H9 (cell line): Measurements from ENCODE around the gene ECSIT. TPM values are rescaled to one million over a fixed set of nuclear protein-coding genes. Genes with fewer than 3 reads are reported as not detected.

Experiments used
- DNase-seq: peaks from one replicate; pipeline ENCODE4 v3.0.0-alpha.2; 2017
- H2AFZ ChIP-seq: one replicate; pipeline ENCODE4 v1.6.1; 2013; ENCODE audit warnings: mild to moderate bottlenecking, low read length, control low read depth, moderate library complexity
- H2AK5ac ChIP-seq: 2 replicates; pipeline ENCODE4 v1.6.1; 2013; ENCODE audit warnings: low read length, control low read depth, mixed read lengths; ENCODE audit not compliant: insufficient read length
- H2BK120ac ChIP-seq: one replicate; pipeline ENCODE4 v1.6.1; 2013; ENCODE audit warnings: low read depth, mild to moderate bottlenecking, low read length, control low read depth, inconsistent platforms; ENCODE audit not compliant: poor library complexity, severe bottlenecking
- H2BK12ac ChIP-seq: 2 replicates; pipeline ENCODE4 v1.6.1; 2013; ENCODE audit warnings: low read length, control low read depth, mixed read lengths, low read depth; ENCODE audit not compliant: insufficient read length
- H2BK15ac ChIP-seq: 2 replicates; pipeline ENCODE4 v1.6.1; 2013; ENCODE audit warnings: low read depth, low read length, control low read depth
- H2BK20ac ChIP-seq: one replicate; pipeline ENCODE4 v1.6.1; 2013; ENCODE audit warnings: low read depth, mild to moderate bottlenecking, low read length, control low read depth, inconsistent platforms; ENCODE audit not compliant: poor library complexity, severe bottlenecking
- H2BK5ac ChIP-seq: 2 replicates; pipeline ENCODE4 v1.6.1; 2013; ENCODE audit warnings: low read length, control low read depth, mixed read lengths; ENCODE audit not compliant: insufficient read length
- H3K14ac ChIP-seq: 2 replicates; pipeline ENCODE4 v1.6.1; 2013; ENCODE audit warnings: low read length, control low read depth; ENCODE audit not compliant: insufficient read depth
- H3K18ac ChIP-seq: 2 replicates; pipeline ENCODE4 v1.6.1; 2013; ENCODE audit warnings: low read depth, mild to moderate bottlenecking, mixed read lengths, low read length, control low read depth; ENCODE audit not compliant: insufficient read length
- H3K23ac ChIP-seq: 2 replicates; pipeline ENCODE4 v1.6.1; 2013; ENCODE audit warnings: low read length, control low read depth, mixed read lengths, low read depth; ENCODE audit not compliant: insufficient read length
- H3K23me2 ChIP-seq: 2 replicates; pipeline ENCODE4 v1.6.1; 2013; ENCODE audit warnings: low read depth, mild to moderate bottlenecking, mixed read lengths, low read length, control low read depth; ENCODE audit not compliant: insufficient read length, poor library complexity, severe bottlenecking
- H3K27ac ChIP-seq: 2 replicates; pipeline ENCODE4 v1.5.1; 2013; ENCODE audit warnings: low read length, control low read depth, mixed read lengths, low read depth; ENCODE audit not compliant: insufficient read length
- H3K27me3 ChIP-seq: 2 replicates; pipeline ENCODE4 v1.6.1; 2013; ENCODE audit warnings: low read length, control low read depth, inconsistent platforms; ENCODE audit not compliant: insufficient read depth
- H3K4ac ChIP-seq: 2 replicates; pipeline ENCODE4 v1.6.1; 2013; ENCODE audit warnings: low read depth, mild to moderate bottlenecking, control low read depth, inconsistent platforms, low read length, moderate library complexity
- H3K4me1 ChIP-seq: 2 replicates; pipeline ENCODE4 v1.6.1; 2013; ENCODE audit warnings: low read length, control low read depth, inconsistent platforms; ENCODE audit not compliant: insufficient read depth
- H3K4me2 ChIP-seq: 2 replicates; pipeline ENCODE4 v1.6.1; 2013; ENCODE audit warnings: low read length, control low read depth, mixed read lengths; ENCODE audit not compliant: insufficient read length, insufficient read depth
- H3K56ac ChIP-seq: 2 replicates; pipeline ENCODE4 v1.6.1; 2013; ENCODE audit warnings: low read depth, mild to moderate bottlenecking, mixed read lengths, low read length, control low read depth; ENCODE audit not compliant: insufficient read length
- H3K79me1 ChIP-seq: 2 replicates; pipeline ENCODE4 v1.6.1; 2013; ENCODE audit warnings: low read depth, mild to moderate bottlenecking, moderate library complexity, low read length, control low read depth, inconsistent platforms; ENCODE audit not compliant: insufficient read depth, poor library complexity, severe bottlenecking
- H3K79me2 ChIP-seq: 2 replicates; pipeline ENCODE4 v1.6.1; 2013; ENCODE audit warnings: low read length, control low read depth, inconsistent platforms; ENCODE audit not compliant: insufficient read depth
- H3K9ac ChIP-seq: 2 replicates; pipeline ENCODE4 v1.6.1; 2013; ENCODE audit warnings: low read length, control low read depth, mixed read lengths; ENCODE audit not compliant: insufficient read length; ENCODE audit errors: extremely low read depth
- H3K9me3 ChIP-seq: one replicate; pipeline ENCODE4 v1.6.1; 2013; ENCODE audit warnings: low read depth, low read length, inconsistent platforms; ENCODE audit not compliant: control insufficient read depth
- H3T11ph ChIP-seq: one replicate; pipeline ENCODE4 v1.6.1; 2013; ENCODE audit warnings: mild to moderate bottlenecking, low read length, control low read depth, inconsistent platforms
- H4K20me1 ChIP-seq: one replicate; pipeline ENCODE4 v1.6.1; 2013; ENCODE audit not compliant: control insufficient read depth, insufficient read length, insufficient read depth
- H4K5ac ChIP-seq: 2 replicates; pipeline ENCODE4 v1.6.1; 2013; ENCODE audit warnings: low read depth, mild to moderate bottlenecking, mixed read lengths, low read length, control low read depth; ENCODE audit not compliant: insufficient read length
- H4K8ac ChIP-seq: replicated peaks from 2 replicates; pipeline ENCODE4 v1.6.1; 2013; ENCODE audit warnings: low read length, control low read depth, mixed read lengths, low read depth; ENCODE audit not compliant: insufficient read length
- H4K91ac ChIP-seq: 2 replicates; pipeline ENCODE4 v1.6.1; 2013; ENCODE audit warnings: low read depth, mild to moderate bottlenecking, moderate library complexity, mixed read lengths, low read length, control low read depth; ENCODE audit not compliant: insufficient read length
- H3K27ac Mint-ChIP-seq, 3 experiments: 2 replicates in 2 of 3; 3 replicates in 1 of 3; pipeline ENCODE4 v1.8.0; 2020 to 2021; ENCODE audit warnings: mixed read lengths in 3 of 3, mild to moderate bottlenecking in 1 of 3, moderate library complexity in 1 of 3
- H3K27me3 Mint-ChIP-seq: 2 replicates; pipeline ENCODE4 v1.8.0; 2021; ENCODE audit warnings: low read depth, mild to moderate bottlenecking, moderate library complexity, mixed read lengths
- H3K36me3 Mint-ChIP-seq, 3 experiments: 2 replicates in 2 of 3; 3 replicates in 1 of 3; pipeline ENCODE4 v1.8.0; 2020 to 2021; ENCODE audit warnings: low read depth in 3 of 3, mixed read lengths in 3 of 3; ENCODE audit not compliant: insufficient read depth in 1 of 3
- H3K4me1 Mint-ChIP-seq, 2 experiments: 2 replicates each; pipeline ENCODE4 v1.8.0; 2020; ENCODE audit warnings: mixed read lengths in 2 of 2
- H3K4me3 Mint-ChIP-seq, 2 experiments: 2 replicates in 1 of 2; 3 replicates in 1 of 2; pipeline ENCODE4 v1.8.0; 2020 to 2021; ENCODE audit warnings: mild to moderate bottlenecking in 2 of 2, mixed read lengths in 2 of 2, moderate library complexity in 1 of 2
- H3K9me3 Mint-ChIP-seq, 2 experiments: 2 replicates in 1 of 2; 3 replicates in 1 of 2; pipeline ENCODE4 v1.8.0; 2020; ENCODE audit warnings: mild to moderate bottlenecking in 2 of 2, mixed read lengths in 2 of 2, moderate library complexity in 1 of 2
- WGBS: extraction: QIAGEN DNeasy Blood & Tissue Kit; methylation state at CpG from one replicate; pipeline ENCODE4 v1.1.7; 2013; ENCODE audit warnings: missing lambda C conversion rate, low lambda C conversion rate, mixed read lengths; ENCODE audit not compliant: insufficient read length; ENCODE audit errors: extremely low coverage; 5-methylcytosine and 5-hydroxymethylcytosine counted together
- total RNA-seq: library from RNA; stranded (reverse); gene quantifications from 2 replicates; pipeline ENCODE4 v1.2.1, GENCODE V29; 2021
- TF ChIP-seq, protein P1 (sequence below): fragments of 200-600 bp; sonication (generic); conservative IDR thresholded peaks from 3 replicates; pipeline ENCODE4 v1.8.0; 2021; ENCODE audit warnings: antibody characterized with exemption, mild to moderate bottlenecking

ECSIT gene
- total RNA-seq, 1 experiment from 2014 or later: 42.4 TPM

DNA sequence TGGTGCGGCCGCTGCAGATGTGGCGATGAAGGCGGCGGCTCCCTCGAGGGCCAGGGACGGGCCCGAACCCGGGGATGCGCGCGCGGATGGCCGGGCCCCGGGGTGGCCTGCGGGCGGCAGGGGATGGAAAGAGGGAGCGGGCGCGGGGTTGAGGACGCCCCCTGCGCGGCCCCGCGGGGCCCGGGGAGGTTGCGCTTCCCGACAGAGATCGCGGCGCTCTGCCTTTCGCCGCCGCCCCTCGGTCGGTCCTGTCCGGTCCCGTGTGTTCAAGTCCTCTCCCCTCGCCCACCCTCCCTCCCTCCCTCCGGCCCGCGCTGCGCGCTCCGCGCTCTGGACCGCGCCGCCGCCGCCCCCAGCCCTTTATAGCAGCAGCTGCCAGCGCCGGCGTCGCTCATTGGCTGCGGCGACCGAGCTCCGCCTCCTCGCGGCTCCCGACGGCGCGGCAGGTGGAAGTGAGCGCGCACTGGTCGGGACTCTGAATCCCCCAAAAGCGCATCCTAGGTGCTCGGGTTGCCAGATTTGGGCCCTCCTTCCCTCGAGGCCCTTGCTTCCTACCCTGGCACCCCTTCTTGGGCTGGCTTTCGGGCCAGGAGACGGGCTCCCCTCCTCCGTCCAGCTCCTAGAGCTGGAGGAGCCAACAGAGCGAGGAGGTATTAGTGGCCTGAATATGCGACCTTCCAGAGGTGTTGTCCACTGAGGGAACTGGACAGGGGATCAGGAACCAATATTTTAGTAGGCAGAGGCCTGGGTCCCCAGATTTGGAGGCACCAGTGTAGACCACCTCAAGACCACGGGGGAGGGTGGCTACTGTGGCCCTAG, 48.0 kb downstream of the ECSIT start, which contains the start of gene ELAVL3:
ELAVL3 (minus strand) TSS at position 332 of the 819 bp plus-strand sequence. CDS start 438 bp downstream, outside the sequence.
- Histone ChIP-seq H3K4me1 (no peaks in the 10 kb centered on the region), H3K9me3 (no peaks in the 10 kb centered on the region), H2AFZ (no peak within 1 kb of the TSS), H2AK5ac (no peak within 1 kb of the TSS), H3K56ac (no peak within 1 kb of the TSS), H3K14ac (no peak within 1 kb of the TSS), H3K9ac (no peak within 1 kb of the TSS), H3T11ph (no peak within 1 kb of the TSS), H3K27ac (no peak within 1 kb of the TSS), H3K4me2 (peak within 1 kb of the TSS; percentile 28), H2BK20ac (no peak within 1 kb of the TSS), H3K23ac (no peak within 1 kb of the TSS), H3K27me3 (peaks cover 12% of the 10 kb centered on the region; the same call in 1 of the 2 replicates), H3K79me2 (no peaks in the 10 kb centered on the region), H4K91ac (no peak within 1 kb of the TSS), H3K4ac (no peak within 1 kb of the TSS), H3K18ac (no peak within 1 kb of the TSS), H4K20me1 (no peaks in the 10 kb centered on the region), H4K8ac (no peak within 1 kb of the TSS), H2BK12ac (no peak within 1 kb of the TSS), H3K79me1 (no peaks in the 10 kb centered on the region), H3K23me2 (peaks cover 7% of the 10 kb centered on the region), H4K5ac (no peak within 1 kb of the TSS), H2BK120ac (no peak within 1 kb of the TSS), H2BK15ac (no peak within 1 kb of the TSS), H2BK5ac (no peak within 1 kb of the TSS)
- peaks cover 0 to 4% of the 10 kb centered on the region in 2 experiments; a peak in 3 of 5 replicates for H3K9me3 Mint-ChIP-seq
- H3K4me1 Mint-ChIP-seq: peaks cover 4 to 18% of the 10 kb centered on the region in 2 experiments; a peak in 3 of 4 replicates
- peaks cover 42% of the 10 kb centered on the region for H3K27me3 Mint-ChIP-seq
- no CpG with 5 or more reads among the region's 77 CpGs for WGBS
- H3K27ac Mint-ChIP-seq: no peak within 1 kb of the TSS; a peak in 1 of 7 replicates
- TF ChIP-seq, protein P1, sequence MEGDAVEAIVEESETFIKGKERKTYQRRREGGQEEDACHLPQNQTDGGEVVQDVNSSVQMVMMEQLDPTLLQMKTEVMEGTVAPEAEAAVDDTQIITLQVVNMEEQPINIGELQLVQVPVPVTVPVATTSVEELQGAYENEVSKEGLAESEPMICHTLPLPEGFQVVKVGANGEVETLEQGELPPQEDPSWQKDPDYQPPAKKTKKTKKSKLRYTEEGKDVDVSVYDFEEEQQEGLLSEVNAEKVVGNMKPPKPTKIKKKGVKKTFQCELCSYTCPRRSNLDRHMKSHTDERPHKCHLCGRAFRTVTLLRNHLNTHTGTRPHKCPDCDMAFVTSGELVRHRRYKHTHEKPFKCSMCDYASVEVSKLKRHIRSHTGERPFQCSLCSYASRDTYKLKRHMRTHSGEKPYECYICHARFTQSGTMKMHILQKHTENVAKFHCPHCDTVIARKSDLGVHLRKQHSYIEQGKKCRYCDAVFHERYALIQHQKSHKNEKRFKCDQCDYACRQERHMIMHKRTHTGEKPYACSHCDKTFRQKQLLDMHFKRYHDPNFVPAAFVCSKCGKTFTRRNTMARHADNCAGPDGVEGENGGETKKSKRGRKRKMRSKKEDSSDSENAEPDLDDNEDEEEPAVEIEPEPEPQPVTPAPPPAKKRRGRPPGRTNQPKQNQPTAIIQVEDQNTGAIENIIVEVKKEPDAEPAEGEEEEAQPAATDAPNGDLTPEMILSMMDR: no peak
- DNase-seq: peak; percentile 67
- peak within 1 kb of the TSS; percentile 38 to 77; a peak in 4 of 5 replicates for H3K4me3 Mint-ChIP-seq
- no peaks in the 10 kb centered on the region; a peak in 1 of 7 replicates for H3K36me3 Mint-ChIP-seq
